RPMI8226 (cell line): ENCODE measurements around the gene GRN.

Experiments
- DNase-seq: peaks from one replicate; pipeline ENCODE4 v3.0.0-alpha.2; 2015

GRN gene

GRCh38 chr17:44344939-44345453 is at the start of gene GRN:
Gene GRN, plus strand, starts transcription at chr17:44345302. Its CDS starts 3,863 bp downstream, at chr17:44349165.
- peak; percentile 95 for DNase-seq

- no peak for DNase-seq
These were observed 47.1 kb upstream of the GRN start for GRCh38 chr17:44297975-44298374.

GRCh38 chr17:44304651-44305050 is 40.5 kb upstream of the GRN start:
- no peak for DNase-seq

GRCh38 chr17:44307387-44308186 is 37.5 kb upstream of the GRN start:
- no peak for DNase-seq

- peak; percentile 80 for DNase-seq
These were observed 36.7 kb upstream of the GRN start, which contains the start of gene RUNDC3A for GRCh38 chr17:44308320-44308818. Gene RUNDC3A, plus strand, starts transcription at chr17:44308601. Its CDS starts 232 bp downstream, at chr17:44308833.

GRCh38 chr17:44308865-44309264 is 36.2 kb upstream of the GRN start:
- DNase-seq = no peak

GRCh38 chr17:44309472-44309871 is 35.6 kb upstream of the GRN start:
- DNase-seq = no peak

- peak; percentile 51 for DNase-seq
These were observed 34.9 kb upstream of the GRN start for GRCh38 chr17:44310188-44310587.

- no peak for DNase-seq
These were observed 34.3 kb upstream of the GRN start for GRCh38 chr17:44310609-44311376.

- DNase-seq = no peak
These were observed 33.4 kb upstream of the GRN start for GRCh38 chr17:44311562-44312181.

- DNase-seq = no peak
These were observed 32.6 kb upstream of the GRN start for GRCh38 chr17:44312396-44313104.

- no peak for DNase-seq
These were observed 31.1 kb upstream of the GRN start for GRCh38 chr17:44314031-44314430.

- no peak for DNase-seq
These were observed 30.6 kb upstream of the GRN start for GRCh38 chr17:44314524-44314868.

- DNase-seq = peak; percentile 65
These were observed 30.0 kb upstream of the GRN start for GRCh38 chr17:44314869-44315661.

GRCh38 chr17:44315760-44316731 is 29.1 kb upstream of the GRN start:
- no peak for DNase-seq

GRCh38 chr17:44317545-44317944 is 27.6 kb upstream of the GRN start:
- no peak for DNase-seq

GRCh38 chr17:44318077-44318892 is 26.8 kb upstream of the GRN start:
- DNase-seq = no peak

GRCh38 chr17:44320066-44320465 is 25.0 kb upstream of the GRN start:
- DNase-seq = no peak
